ENCODE measurements around the gene ABCA5.
"Not testable (repeated sequence)": the region's sequence is repeated elsewhere in the genome, so short reads cannot be mapped to it uniquely, and the experiment has no call there.

The ABCA5 gene

GRCh38 chr17:69213059-69213813, 113.7 kb downstream of the ABCA5 start:
- no peak for DNase-seq (ENCODE audit: low read depth in 3 of 3)

- DNase-seq (ENCODE audit: low read depth in 3 of 3), result no peak
These were observed 118.3 kb downstream of the ABCA5 start for GRCh38 chr17:69208640-69209039.

GRCh38 chr17:69207151-69207550, 119.8 kb downstream of the ABCA5 start:
- DNase-seq (ENCODE audit: low read depth in 3 of 3), result no peak

GRCh38 chr17:69198238-69198637, 128.7 kb downstream of the ABCA5 start:
- no peak for DNase-seq (ENCODE audit: low read depth in 3 of 3)

- not testable (repeated sequence) for DNase-seq (ENCODE audit: low read depth in 3 of 3)
These were observed 130.8 kb downstream of the ABCA5 start for GRCh38 chr17:69196105-69196653.
